Activated naive CD4-positive, alpha-beta T cell treated with anti-CD3 and anti-CD28 coated beads for 36 hours (primary cell): ENCODE data around the gene TIMELESS. TPM values are rescaled to one million over a fixed set of nuclear protein-coding genes. Genes with fewer than 3 reads are reported as not detected.
"Not testable (repeated sequence)": the region's sequence is repeated elsewhere in the genome, so short reads cannot be mapped to it uniquely, and the experiment has no call there.

ENCODE experiments used
- CTCF ChIA-PET: fragments of 350-600 bp; sonication (Branson Sonifier 250); formaldehyde crosslinking; loops from one replicate; lab custom pipeline; 2021; ENCODE audit warnings: antibody characterized with exemption; lab: Charles Lee
- DNase-seq: peaks from one replicate; pipeline ENCODE4 v3.0.0-alpha.2; 2020
- H3K27ac Mint-ChIP-seq: one replicate; pipeline ENCODE4 v1.8.0; 2021; ENCODE audit warnings: mild to moderate bottlenecking, mixed read lengths
- H3K27me3 Mint-ChIP-seq: one replicate; pipeline ENCODE4 v1.8.0; 2021; ENCODE audit warnings: low read depth, mixed read lengths
- H3K36me3 Mint-ChIP-seq: one replicate; pipeline ENCODE4 v1.8.0; 2021; ENCODE audit warnings: low read depth, mixed read lengths
- H3K4me1 Mint-ChIP-seq: one replicate; pipeline ENCODE4 v1.8.0; 2021; ENCODE audit warnings: low read depth, mixed read lengths
- H3K4me3 Mint-ChIP-seq: one replicate; pipeline ENCODE4 v1.8.0; 2021; ENCODE audit warnings: mild to moderate bottlenecking, moderate library complexity, mixed read lengths
- H3K9me3 Mint-ChIP-seq: one replicate; pipeline ENCODE4 v1.8.0; 2021; ENCODE audit warnings: mixed read lengths
- intact Hi-C: fragments of 100-400 bp; cut with micrococcal nuclease; formaldehyde crosslinking; loops from one replicate; pipeline ENCODE4 v1.15.1; 2023
- total RNA-seq, 2 experiments: library from RNA; stranded (reverse); gene quantifications; one replicate each; pipeline ENCODE4 v1.2.3, GENCODE V29; 2021

Gene TIMELESS
- 10 to 100 TPM; 69.9 to 70.8 TPM for total RNA-seq

DNA sequence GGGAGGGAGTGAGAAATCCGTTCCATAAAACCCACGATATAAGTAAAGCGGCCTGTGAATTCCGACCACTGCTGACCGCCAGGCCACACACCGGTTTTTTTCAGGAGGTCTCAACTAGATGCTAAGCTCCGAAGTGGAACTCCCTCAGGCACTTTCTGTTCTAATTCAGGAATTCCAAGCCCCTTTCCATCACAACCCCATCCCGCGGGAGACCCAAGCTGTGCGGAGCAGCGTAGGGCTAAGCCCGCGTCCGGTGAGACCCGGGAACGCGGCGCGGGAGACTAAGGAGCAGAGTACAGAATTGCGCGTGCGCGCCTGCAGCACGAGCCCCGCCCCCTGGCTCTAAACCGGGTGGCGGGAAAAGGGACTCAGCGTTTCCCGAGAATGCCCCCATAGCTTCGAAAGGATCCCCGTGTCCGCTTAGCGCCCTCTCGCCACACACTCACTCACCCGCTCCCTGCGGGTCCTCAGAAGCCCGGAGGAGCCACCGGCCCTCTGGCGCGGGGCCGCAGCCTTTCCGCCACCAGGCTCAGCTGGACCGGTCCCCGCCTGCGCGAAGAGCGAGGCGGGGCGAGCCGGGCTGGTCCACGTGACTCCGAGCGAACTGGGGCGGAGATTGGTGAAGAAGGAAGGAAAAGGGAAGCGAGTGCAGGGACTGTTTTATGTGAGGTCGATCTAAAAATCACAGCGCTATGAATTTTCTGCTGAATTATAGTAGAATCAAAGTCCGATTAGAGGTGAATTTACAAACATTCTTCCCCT is at the start of gene TIMELESS:
TSS of gene TIMELESS (minus strand) at position 567 of the 762 bp plus-strand sequence. CDS start 15,256 bp downstream, outside the sequence.
- Mint-ChIP-seq H3K4me1 (peaks cover 16% of the 10 kb centered on the region), H3K4me3 (peak within 1 kb of the TSS; percentile 89), H3K9me3 (peaks cover 4% of the 10 kb centered on the region), H3K27ac (peak within 1 kb of the TSS; percentile 96), H3K27me3 (no peaks in the 10 kb centered on the region), H3K36me3 (peaks cover 11% of the 10 kb centered on the region)
- CTCF ChIA-PET: interaction anchor here (0.5 to 4.8 kb wide), 7 partner anchors 10 to 243 kb away, joined by 3 to 33 read pairs (median 5); no protein-coding TSS in a partner anchor
- peak; percentile 90 for DNase-seq
- intact Hi-C loops: loop anchor here (1.0 to 5.0 kb wide), 13 partner anchors 15 to 1073 kb away; partner anchors contain the start of genes CNPY2, CS, DDIT3 and GLS2

GRCh38 chr12:56498126-56498902 is 49.1 kb upstream of the TIMELESS start:
- intact Hi-C loops, H3K27me3 Mint-ChIP-seq, H3K4me1 Mint-ChIP-seq, H3K36me3 Mint-ChIP-seq, DNase-seq, H3K9me3 Mint-ChIP-seq, H3K27ac Mint-ChIP-seq, H3K4me3 Mint-ChIP-seq: not testable (repeated sequence)
- CTCF ChIA-PET: interaction anchor here (1.5 kb wide), 1 partner anchor 71 kb away, joined by 3 read pairs; no protein-coding TSS in a partner anchor

GRCh38 chr12:56496704-56497103 is 47.5 kb upstream of the TIMELESS start:
- H3K9me3 Mint-ChIP-seq, intact Hi-C loops, H3K27me3 Mint-ChIP-seq, H3K36me3 Mint-ChIP-seq, H3K27ac Mint-ChIP-seq, H3K4me1 Mint-ChIP-seq: not testable (repeated sequence)
- peak overlapping the region; percentile 49 for H3K4me3 Mint-ChIP-seq
- CTCF ChIA-PET: interaction anchor here (0.6 to 1.4 kb wide), 5 partner anchors 24 to 95 kb away, joined by 3 to 8 read pairs (median 4); no protein-coding TSS in a partner anchor
- peak; percentile 79 for DNase-seq

DNA sequence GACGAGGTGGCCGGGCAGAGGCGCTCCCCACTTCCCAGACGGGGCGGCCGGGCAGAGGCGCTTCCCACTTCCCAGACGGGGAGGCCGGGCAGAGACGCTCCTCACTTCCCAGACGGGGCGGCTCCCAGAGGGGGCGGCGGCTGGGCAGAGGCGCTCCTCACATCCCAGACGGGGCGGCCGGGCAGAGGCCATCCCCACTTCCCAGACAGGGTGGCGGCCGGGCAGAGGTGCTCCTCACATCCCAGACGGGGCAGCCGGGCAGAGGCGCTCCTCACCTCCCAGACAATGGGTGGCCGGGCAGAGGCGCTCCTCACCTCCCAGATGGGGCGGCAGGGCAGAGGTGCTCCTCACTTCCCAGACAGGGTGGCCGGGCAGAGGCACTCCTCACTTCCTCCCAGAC is 45.3 kb upstream of the TIMELESS start:
- intact Hi-C loops, H3K36me3 Mint-ChIP-seq, H3K9me3 Mint-ChIP-seq, H3K27ac Mint-ChIP-seq, H3K27me3 Mint-ChIP-seq, H3K4me3 Mint-ChIP-seq, DNase-seq, H3K4me1 Mint-ChIP-seq, CTCF ChIA-PET: not testable (repeated sequence)

DNA sequence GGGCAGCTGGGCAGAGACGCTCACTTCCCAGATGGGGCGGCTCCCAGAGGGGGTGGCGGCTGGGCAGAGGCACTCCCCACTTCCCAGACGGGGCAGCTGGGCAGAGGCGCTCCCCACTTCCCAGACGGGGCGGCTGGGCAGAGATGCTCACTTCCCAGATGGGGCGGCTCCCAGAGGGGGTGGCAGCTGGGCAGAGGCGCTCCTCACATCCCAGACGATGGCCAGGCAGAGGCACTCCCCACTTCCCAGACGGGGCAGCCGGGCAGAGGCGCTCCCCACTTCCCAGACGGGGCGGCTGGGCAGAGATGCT is 44.8 kb upstream of the TIMELESS start:
- H3K4me1 Mint-ChIP-seq, intact Hi-C loops, CTCF ChIA-PET, H3K27me3 Mint-ChIP-seq, DNase-seq, H3K27ac Mint-ChIP-seq, H3K36me3 Mint-ChIP-seq, H3K9me3 Mint-ChIP-seq, H3K4me3 Mint-ChIP-seq: not testable (repeated sequence)

DNA sequence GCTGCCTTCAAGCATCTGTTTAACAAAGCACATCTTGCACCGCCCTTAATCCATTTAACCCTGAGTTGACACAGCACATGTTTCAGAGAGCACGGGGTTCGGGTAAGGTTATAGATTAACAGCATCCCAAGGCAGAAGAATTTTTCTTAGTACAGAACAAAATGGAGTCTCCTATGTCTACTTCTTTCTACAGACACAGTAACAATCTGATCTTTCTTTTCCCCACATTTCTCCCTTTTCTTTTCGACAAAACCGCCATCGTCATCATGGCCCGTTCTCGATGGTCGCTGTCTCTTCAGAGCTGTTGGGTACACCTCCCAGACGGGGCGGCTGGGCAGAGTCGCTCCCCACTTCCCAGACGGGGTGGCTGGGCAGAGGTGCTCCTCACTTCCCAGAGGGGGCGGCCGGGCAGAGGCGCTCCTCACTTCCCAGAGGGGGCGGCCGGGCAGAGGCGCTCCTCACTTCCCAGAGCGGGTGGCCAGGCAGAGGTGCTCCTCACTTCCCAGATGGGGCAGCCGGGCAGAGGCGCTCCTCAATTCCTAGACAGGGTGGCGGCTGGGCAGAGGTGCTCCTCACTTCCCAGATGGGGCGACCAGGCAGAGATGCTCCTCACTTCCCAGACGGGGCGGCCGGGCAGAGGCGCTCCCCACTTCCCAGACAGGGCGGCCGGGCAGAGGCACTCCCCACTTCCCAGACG is 44.3 kb upstream of the TIMELESS start:
- DNase-seq, CTCF ChIA-PET: not testable (repeated sequence)

GRCh38 chr12:56490360-56490759 is 41.1 kb upstream of the TIMELESS start:
- Mint-ChIP-seq H3K27ac (no peak overlapping the region), H3K9me3 (peaks cover 3% of the 10 kb centered on the region), H3K4me3 (no peak overlapping the region), H3K36me3 (peaks cover 3% of the 10 kb centered on the region), H3K27me3 (peaks cover 19% of the 10 kb centered on the region), H3K4me1 (peaks cover 16% of the 10 kb centered on the region)
- intact Hi-C loops: no loop called here
- no peak for DNase-seq
- CTCF ChIA-PET: interaction anchor here (0.7 to 3.0 kb wide), 7 partner anchors 11 to 300 kb away, joined by 3 to 7 read pairs (median 3); no protein-coding TSS in a partner anchor

More for the DNA sequence above, 44.3 kb upstream of the TIMELESS start:
- H3K4me3 Mint-ChIP-seq, H3K27ac Mint-ChIP-seq, intact Hi-C loops, H3K36me3 Mint-ChIP-seq, H3K9me3 Mint-ChIP-seq, H3K4me1 Mint-ChIP-seq: not testable (repeated sequence)
- peaks cover 11% of the 10 kb centered on the region for H3K27me3 Mint-ChIP-seq

DNA sequence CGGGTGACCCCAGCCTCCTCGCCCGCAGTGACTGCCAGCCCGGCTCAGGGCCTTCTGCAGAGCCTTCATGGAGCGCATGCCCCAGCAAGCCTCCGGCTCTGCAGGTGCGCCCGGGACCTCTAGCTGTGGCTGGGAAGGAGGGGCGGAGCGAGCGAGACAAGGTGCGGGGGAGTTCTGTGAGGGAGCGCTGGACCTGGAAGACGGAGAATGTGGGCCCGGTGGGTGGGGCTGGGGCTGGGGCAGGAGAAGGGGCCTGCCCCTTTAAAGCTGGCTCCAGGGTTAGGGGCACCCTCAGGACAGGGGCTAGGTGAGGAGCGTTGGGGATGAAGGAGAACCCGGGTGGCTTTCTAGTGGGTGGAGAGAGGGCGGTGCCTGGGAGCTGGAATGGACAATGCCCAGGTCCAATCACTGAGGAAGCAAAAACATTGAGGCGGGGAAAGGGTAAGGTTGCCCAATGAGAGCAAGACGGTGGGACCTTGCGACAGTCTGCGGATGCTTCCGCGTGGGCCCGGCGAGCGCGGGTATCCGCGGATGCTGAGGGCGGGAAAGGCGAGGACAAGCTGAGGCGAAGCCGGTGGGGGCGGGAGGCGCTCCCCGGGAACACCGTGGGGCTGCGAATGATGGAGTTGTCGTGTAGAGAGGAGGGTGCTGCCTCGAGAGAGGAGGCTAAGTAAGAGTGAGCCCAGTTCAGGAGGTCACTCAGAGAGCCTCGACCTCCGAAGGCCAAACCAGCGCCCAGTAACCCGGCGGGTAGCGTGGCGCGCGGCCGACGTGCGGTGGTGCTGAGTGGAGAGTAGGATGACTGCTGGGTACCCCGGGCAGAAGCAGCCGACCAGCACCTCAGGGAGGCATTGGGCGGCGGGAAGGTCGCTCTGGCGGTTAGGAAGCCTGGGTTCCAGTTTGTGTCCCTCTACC is 39.1 kb upstream of the TIMELESS start, which contains the start of gene GLS2:
TSS of gene GLS2 (minus strand) at position 121 of the 915 bp plus-strand sequence. CDS start at position 78, 43 bp downstream.
- peak within 1 kb of the TSS; percentile 84 for H3K4me3 Mint-ChIP-seq
- peaks cover 19% of the 10 kb centered on the region for H3K27me3 Mint-ChIP-seq
- H3K36me3 Mint-ChIP-seq: peaks cover 3% of the 10 kb centered on the region
- peaks cover 16% of the 10 kb centered on the region for H3K4me1 Mint-ChIP-seq
- CTCF ChIA-PET: interaction anchor here (0.6 to 1.6 kb wide), 4 partner anchors 15 to 148 kb away, joined by 3 to 6 read pairs (median 4); no protein-coding TSS in a partner anchor
- no peak within 1 kb of the TSS for H3K27ac Mint-ChIP-seq
- H3K9me3 Mint-ChIP-seq: peaks cover 3% of the 10 kb centered on the region
- DNase-seq: peak; percentile 79
- intact Hi-C loops: loop anchor here (1.0 kb wide), 2 partner anchors 20 to 39 kb away; partner anchors contain the start of genes SPRYD4 and TIMELESS

DNA sequence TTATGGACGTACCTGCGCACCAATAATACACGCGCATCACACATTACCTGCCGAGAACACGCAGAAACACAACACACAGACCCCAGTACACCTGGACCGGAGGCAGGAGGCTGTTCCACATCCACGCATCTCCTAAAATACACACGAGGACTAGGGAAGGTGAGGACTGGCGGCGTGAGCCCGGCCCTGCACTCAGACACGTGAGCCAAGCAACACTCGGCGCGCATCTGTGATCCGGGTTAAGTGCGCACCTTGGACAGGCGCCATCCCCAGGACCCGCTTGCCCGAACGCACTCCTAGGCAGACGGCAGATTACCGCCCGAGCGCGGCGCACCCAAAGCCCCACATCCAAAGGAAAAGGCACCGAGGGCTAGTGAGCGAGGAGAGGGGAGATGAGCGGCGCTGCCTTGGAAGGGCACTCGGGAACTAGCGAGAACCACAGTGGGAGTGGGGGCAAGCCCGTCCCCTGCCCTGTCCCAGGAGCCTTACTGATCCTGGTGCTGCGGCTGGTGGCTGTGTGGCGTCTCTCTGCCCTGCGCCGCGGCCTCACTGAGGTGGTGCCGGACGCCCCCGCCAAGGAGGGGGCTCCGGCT is 38.3 kb upstream of the TIMELESS start:
- intact Hi-C loops: loop anchor here (1.0 kb wide), 2 partner anchors 19 to 38 kb away; partner anchors contain the start of genes SPRYD4 and TIMELESS
- CTCF ChIA-PET: interaction anchor here (1.0 to 1.6 kb wide), 2 partner anchors 86 to 149 kb away, joined by 5 to 6 read pairs; no protein-coding TSS in a partner anchor
- H3K9me3 Mint-ChIP-seq: peaks cover 3% of the 10 kb centered on the region
- H3K4me3 Mint-ChIP-seq: peak overlapping the region; percentile 84
- peaks cover 16% of the 10 kb centered on the region for H3K4me1 Mint-ChIP-seq
- DNase-seq: peak; percentile 48
- H3K27ac Mint-ChIP-seq: no peak overlapping the region
- peaks cover 19% of the 10 kb centered on the region for H3K27me3 Mint-ChIP-seq
- peaks cover 3% of the 10 kb centered on the region for H3K36me3 Mint-ChIP-seq

DNA sequence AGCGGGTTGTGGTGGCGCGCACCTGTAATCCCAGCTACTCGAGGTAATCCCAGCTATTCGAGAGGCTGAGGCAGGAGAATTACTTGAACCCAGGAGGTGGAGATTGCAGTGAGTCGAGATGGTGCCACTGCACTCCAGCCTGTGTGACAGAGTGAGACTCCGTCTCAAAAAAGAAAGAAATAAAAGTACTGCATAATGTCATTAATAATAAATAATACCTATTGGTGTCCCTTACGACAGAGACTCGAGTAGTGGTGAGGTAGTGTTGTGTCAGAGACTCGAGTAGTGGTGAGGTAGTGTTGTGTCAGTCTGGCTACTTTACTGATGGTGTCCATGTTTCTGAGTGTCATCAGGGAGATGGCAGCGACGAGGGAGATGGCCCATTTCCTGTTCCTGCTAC is 37.5 kb upstream of the TIMELESS start:
- no peak overlapping the region for H3K27ac Mint-ChIP-seq
- intact Hi-C loops: no loop called here

More for the DNA sequence above, 37.5 kb upstream of the TIMELESS start:
- DNase-seq: no peak
- Mint-ChIP-seq H3K4me3 (no peak overlapping the region), H3K9me3 (peaks cover 3% of the 10 kb centered on the region), H3K4me1 (peaks cover 16% of the 10 kb centered on the region), H3K36me3 (peaks cover 3% of the 10 kb centered on the region), H3K27me3 (peaks cover 19% of the 10 kb centered on the region)
- CTCF ChIA-PET: no interaction called here
